Lower lobe of right lung (tissue), 2 donors: ENCODE results near the gene OGDH. TPM values are rescaled to one million over a fixed set of nuclear protein-coding genes. Genes with fewer than 3 reads are reported as not detected.

Experiments
- ATAC-seq, 2 donors: fragments of 200-7000 bp; cut with Tn5 transposase; one replicate each; pipeline ENCODE4 v1.9.1; 2020 to 2022; ENCODE audit warnings: mild to moderate bottlenecking in 2 of 2, moderate library complexity in 2 of 2
- DNase-seq: peaks from one replicate; pipeline ENCODE4 v3.0.0-alpha.2; 2020
- H3K27ac ChIP-seq: fragments of 200-600 bp; one replicate; pipeline ENCODE4 v1.8.0; 2022
- H3K27me3 ChIP-seq: fragments of 200-600 bp; one replicate; pipeline ENCODE4 v1.8.0; 2022; ENCODE audit warnings: low read depth
- H3K36me3 ChIP-seq: fragments of 200-600 bp; one replicate; pipeline ENCODE4 v1.8.0; 2022; ENCODE audit warnings: mild to moderate bottlenecking
- H3K4me1 ChIP-seq: fragments of 200-600 bp; one replicate; pipeline ENCODE4 v1.8.0; 2022
- H3K4me3 ChIP-seq: fragments of 200-600 bp; one replicate; pipeline ENCODE4 v1.8.0; 2022; ENCODE audit warnings: mild to moderate bottlenecking
- H3K9me3 ChIP-seq: fragments of 200-600 bp; one replicate; pipeline ENCODE4 v1.8.0; 2022
- CTCF ChIP-seq: fragments of 200-600 bp; IDR thresholded peaks from one replicate; pipeline ENCODE4 v1.8.0; 2022; ENCODE audit warnings: antibody characterized with exemption, mild to moderate bottlenecking
- intact Hi-C: fragments of 100-400 bp; cut with DNase I; formaldehyde crosslinking; loops from one replicate; pipeline ENCODE4 v1.11.0; 2022
- total RNA-seq: library from RNA; stranded (reverse); fragmentation: NEBNext Ultra II Directional; extraction: Animal tissue kit (Norgen Biotek cat#: 25700); gene quantifications from one replicate; pipeline ENCODE4 v1.2.1, GENCODE V29; 2021
- donor health status: DM: no; HTN: yes; CAD: no; lungs with severe emphysema.

The OGDH gene
- total RNA-seq, 1 donor from 2014 or later: 132 TPM

- intact Hi-C loops: no loop called here
- peaks cover 98% of the 10 kb centered on the region for H3K36me3 ChIP-seq
- TF ChIP-seq CTCF: no peak
- DNase-seq (no peak), ATAC-seq (no peak)
- no peak overlapping the region for H3K4me3 ChIP-seq
- H3K9me3 ChIP-seq: no peaks in the 10 kb centered on the region
- peaks cover 10% of the 10 kb centered on the region for H3K4me1 ChIP-seq
- no peak overlapping the region for H3K27ac ChIP-seq
- no peaks in the 10 kb centered on the region for H3K27me3 ChIP-seq
Measured at GRCh38 chr7:44567884-44568283, 38.5 kb upstream of the OGDH start.

DNA sequence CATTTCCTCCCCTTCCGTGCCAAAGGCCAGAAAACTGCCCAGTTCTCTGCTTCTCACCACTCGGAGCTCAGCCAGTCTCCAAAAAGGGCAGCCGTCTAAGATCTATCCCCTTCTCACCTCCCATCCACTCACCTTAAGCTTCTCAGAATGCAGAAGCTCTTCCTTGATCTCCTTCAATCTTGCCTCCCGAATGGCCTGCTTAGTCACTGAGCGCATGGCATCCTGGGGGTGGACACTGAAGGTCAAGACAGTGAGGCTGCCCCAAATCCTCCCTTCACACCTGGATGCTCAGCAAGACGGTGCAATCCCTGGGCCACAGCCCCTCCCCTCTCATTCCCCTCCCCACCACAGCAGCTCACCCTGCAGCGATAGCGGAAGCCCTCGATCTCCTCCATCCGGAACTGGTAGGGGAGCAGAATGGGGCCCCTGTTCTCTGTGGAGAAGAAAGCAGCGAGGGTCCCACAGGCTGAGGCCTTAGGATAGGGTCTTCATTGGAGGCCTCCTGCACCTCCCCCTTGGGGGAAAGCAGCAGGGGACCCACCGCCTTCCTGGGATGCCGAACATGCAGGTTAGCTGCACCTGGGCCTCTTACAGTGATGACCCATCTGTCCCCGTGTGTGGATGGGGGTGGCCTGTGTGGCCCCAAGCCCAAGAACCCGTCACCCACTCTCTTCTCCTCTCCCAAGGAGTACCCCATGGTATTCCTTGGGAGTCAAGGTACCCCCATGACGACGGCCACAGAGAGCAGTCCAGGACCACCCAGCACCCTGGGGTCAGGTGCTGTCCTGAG lies 37.5 kb upstream of the OGDH start:
- ATAC-seq (no peak), DNase-seq (no peak)
- Histone ChIP-seq H3K4me3 (no peak overlapping the region), H3K4me1 (peaks cover 14% of the 10 kb centered on the region), H3K9me3 (no peaks in the 10 kb centered on the region), H3K27me3 (no peaks in the 10 kb centered on the region), H3K27ac (no peak overlapping the region), H3K36me3 (peaks cover 89% of the 10 kb centered on the region)
- intact Hi-C loops: no loop called here
- TF ChIP-seq CTCF: no peak

GRCh38 chr7:44569959-44570358 lies 36.5 kb upstream of the OGDH start:
- Histone ChIP-seq H3K36me3 (peaks cover 79% of the 10 kb centered on the region), H3K4me1 (peaks cover 21% of the 10 kb centered on the region), H3K4me3 (no peak overlapping the region), H3K27ac (no peak overlapping the region), H3K9me3 (no peaks in the 10 kb centered on the region), H3K27me3 (no peaks in the 10 kb centered on the region)
- DNase-seq (no peak), ATAC-seq (no peak)
- intact Hi-C loops: no loop called here
- no peak for TF ChIP-seq CTCF

GRCh38 chr7:44572771-44573170 lies 33.7 kb upstream of the OGDH start:
- Histone ChIP-seq H3K27me3 (no peaks in the 10 kb centered on the region), H3K9me3 (no peaks in the 10 kb centered on the region), H3K27ac (peak overlapping the region; percentile 88), H3K36me3 (peaks cover 54% of the 10 kb centered on the region), H3K4me1 (peaks cover 23% of the 10 kb centered on the region), H3K4me3 (peak overlapping the region; percentile 94)
- intact Hi-C loops: no loop called here
- no peak for DNase-seq
- no peak for TF ChIP-seq CTCF
- no peak for ATAC-seq

DNA sequence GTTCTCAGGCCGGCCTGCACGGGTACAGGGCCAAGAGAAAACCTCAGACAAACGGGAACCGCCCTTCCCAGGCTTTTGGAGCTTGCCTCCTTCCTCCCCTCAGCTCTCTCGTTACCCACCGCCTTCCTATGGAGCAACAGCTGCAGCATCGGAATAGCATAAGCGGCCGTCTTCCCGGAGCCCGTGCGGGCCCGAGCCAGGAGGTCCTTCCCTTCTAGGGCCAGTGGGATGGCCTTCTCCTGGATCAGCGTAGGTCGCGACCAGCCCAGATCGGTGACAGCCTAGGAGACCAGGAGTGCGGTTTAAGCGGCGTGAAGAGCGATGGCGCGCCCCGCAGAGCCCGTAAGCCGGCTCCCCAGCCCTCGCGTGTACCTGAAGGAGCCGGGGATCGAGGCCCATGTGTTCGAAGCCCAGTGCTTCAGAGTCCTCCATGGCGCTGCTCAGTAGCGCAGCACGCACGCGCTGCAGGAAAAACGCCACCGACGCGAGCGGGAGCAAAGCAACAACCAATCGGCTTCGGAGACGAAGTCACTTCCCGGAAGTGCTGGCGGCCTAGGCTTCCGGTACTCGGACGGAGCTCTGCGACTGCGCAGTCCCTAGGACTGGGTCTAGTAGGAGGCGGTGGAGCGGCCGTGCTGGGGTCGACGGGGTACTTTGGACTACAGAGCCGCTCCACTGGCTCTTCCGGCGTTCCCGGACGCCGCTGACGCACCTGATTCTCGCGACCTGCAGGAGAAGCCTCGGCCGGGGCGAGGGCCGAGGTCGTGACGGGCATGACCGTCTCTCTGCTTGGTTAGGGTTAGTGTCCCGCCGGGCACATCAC lies 32.8 kb upstream of the OGDH start, which contains the start of gene DDX56:
DDX56 (minus strand) TSS at position 445 of the 823 bp plus-strand sequence; CDS start at position 432, 13 bp downstream.
- peaks cover 23% of the 10 kb centered on the region for H3K4me1 ChIP-seq
- peak within 1 kb of the TSS; percentile 88 for H3K27ac ChIP-seq
- peak within 1 kb of the TSS; percentile 94 for H3K4me3 ChIP-seq
- H3K9me3 ChIP-seq: no peaks in the 10 kb centered on the region
- peaks cover 54% of the 10 kb centered on the region for H3K36me3 ChIP-seq
- no peak for TF ChIP-seq CTCF
- ATAC-seq: peak; percentile 98 to 99
- intact Hi-C loops: no loop called here
- no peaks in the 10 kb centered on the region for H3K27me3 ChIP-seq
- DNase-seq: peak; percentile 97
